Epithelial cell of proximal tubule (primary cell): ENCODE data around the gene CYP11A1. TPM values are rescaled to one million over a fixed set of nuclear protein-coding genes. Genes with fewer than 3 reads are reported as not detected.

Experiments used
- DNase-seq: peaks from one replicate; pipeline ENCODE4 v3.0.0-alpha.2; 2011; ENCODE audit warnings: low read depth
- H3K4me3 ChIP-seq: 2 replicates; pipeline ENCODE4 v1.5.1; 2011; ENCODE audit warnings: low read depth, mild to moderate bottlenecking, low read length
- total RNA-seq: library from RNA; depleted of rRNA; stranded (reverse); fragments of >200 nt; gene quantifications from 2 replicates; pipeline ENCODE4 v1.2.3, GENCODE V29; 2015
- TF ChIP-seq, protein P1 (sequence below): conservative IDR thresholded peaks from 2 replicates; pipeline ENCODE4 v1.5.1; 2012; ENCODE audit warnings: low read depth, mild to moderate bottlenecking, low read length

CYP11A1 gene
- total RNA-seq, 1 donor from 2014 or later: 2.6 TPM

- TF ChIP-seq, protein P1, sequence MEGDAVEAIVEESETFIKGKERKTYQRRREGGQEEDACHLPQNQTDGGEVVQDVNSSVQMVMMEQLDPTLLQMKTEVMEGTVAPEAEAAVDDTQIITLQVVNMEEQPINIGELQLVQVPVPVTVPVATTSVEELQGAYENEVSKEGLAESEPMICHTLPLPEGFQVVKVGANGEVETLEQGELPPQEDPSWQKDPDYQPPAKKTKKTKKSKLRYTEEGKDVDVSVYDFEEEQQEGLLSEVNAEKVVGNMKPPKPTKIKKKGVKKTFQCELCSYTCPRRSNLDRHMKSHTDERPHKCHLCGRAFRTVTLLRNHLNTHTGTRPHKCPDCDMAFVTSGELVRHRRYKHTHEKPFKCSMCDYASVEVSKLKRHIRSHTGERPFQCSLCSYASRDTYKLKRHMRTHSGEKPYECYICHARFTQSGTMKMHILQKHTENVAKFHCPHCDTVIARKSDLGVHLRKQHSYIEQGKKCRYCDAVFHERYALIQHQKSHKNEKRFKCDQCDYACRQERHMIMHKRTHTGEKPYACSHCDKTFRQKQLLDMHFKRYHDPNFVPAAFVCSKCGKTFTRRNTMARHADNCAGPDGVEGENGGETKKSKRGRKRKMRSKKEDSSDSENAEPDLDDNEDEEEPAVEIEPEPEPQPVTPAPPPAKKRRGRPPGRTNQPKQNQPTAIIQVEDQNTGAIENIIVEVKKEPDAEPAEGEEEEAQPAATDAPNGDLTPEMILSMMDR: no peak
- H3K4me3 ChIP-seq: no peak overlapping the region
These were observed 39.1 kb upstream of the CYP11A1 start for GRCh38 chr15:74406517-74406916.

DNA sequence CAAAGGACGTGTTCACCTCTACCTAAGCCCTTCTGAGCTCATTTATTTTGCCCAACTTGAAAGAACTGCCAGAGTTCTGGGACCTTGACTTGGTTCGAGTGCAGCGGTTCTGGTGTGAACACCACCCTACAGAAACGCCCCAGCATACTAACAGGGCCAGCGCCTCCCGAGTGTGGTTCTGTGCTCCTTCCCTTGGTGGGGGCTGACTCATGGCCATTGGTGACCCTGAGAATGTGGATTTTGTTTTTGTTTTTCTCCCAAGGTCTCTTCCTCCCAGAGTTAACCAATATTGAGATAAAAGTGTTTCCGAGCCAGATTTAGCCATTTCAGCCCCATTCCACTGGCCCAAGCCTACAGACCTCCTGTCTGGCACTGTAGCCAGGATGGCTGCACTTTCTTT, 38.4 kb upstream of the CYP11A1 start:
- TF ChIP-seq, protein P1: no peak
- H3K4me3 ChIP-seq: no peak overlapping the region
- no peak for DNase-seq

More at GRCh38 chr15:74406517-74406916, 39.1 kb upstream of the CYP11A1 start:
- DNase-seq: no peak

DNA sequence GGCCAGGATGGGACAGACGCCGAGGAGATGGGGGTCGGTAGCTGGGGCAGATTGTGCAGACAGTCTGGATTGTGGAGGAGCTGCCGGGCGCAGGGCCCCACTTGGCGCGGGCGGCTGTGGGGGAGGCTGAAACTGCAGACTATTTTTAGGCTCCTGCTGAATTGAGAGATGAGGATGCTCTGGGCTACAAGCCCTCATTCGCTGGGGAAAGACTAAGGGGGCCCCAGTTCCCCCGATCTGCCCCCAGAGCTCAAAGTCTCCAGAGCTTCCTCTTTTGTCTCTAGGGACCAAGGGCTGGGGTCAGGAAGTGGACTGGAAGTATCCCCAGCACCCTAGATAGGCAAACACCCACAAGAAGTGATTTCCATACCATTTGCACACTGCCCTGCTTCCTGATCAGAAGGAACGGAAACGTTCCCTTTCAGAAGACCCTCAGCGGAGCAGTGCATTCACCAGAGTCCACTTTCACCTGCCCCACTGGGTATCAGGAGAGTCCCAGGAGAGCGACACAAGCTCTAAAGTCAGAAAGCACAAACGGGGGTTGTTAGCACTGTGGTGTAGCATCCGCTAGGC, 36.6 kb upstream of the CYP11A1 start:
- DNase-seq: no peak
- no peak overlapping the region for H3K4me3 ChIP-seq
- TF ChIP-seq, protein P1: no peak

- TF ChIP-seq, protein P1: no peak
- DNase-seq: no peak
These were observed 36.1 kb upstream of the CYP11A1 start for GRCh38 chr15:74403588-74403919.

GRCh38 chr15:74402873-74403587, 35.6 kb upstream of the CYP11A1 start:
- no peak for DNase-seq
- TF ChIP-seq, protein P1: no peak
- no peak overlapping the region for H3K4me3 ChIP-seq

More at GRCh38 chr15:74403588-74403919, 36.1 kb upstream of the CYP11A1 start:
- no peak overlapping the region for H3K4me3 ChIP-seq

DNA sequence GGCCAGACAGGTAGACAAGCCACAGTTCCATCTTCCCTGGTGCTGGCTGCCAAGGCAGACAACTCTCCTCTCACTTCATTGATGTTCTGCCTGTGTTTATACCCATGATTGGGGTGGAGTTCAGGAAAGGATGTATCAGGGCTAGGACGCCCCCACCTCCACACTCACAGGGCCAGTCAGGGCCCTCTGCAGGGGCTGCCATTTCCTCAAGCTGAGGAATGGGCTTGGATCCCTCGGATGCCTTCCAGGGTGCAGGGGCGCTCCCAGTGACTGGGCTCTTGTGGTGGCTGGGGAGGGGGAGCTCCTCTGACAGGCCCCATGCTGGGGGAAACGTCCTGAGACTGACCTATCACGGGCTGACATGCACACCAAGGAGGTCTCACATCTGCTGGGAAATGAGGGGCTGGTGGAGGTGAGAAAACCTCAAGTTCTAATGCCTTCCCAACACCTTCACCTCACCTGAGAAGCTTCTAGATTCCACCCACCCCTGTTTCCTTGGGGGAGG, 34.9 kb upstream of the CYP11A1 start:
- TF ChIP-seq, protein P1: no peak
- DNase-seq: no peak
- no peak overlapping the region for H3K4me3 ChIP-seq
